Measurements from ENCODE around the gene ETV1. TPM values are rescaled to one million over a fixed set of nuclear protein-coding genes. Genes with fewer than 3 reads are reported as not detected.

The ETV1 gene
- total RNA-seq, 1 experiment from 2014 or later: 4.2 TPM

DNA sequence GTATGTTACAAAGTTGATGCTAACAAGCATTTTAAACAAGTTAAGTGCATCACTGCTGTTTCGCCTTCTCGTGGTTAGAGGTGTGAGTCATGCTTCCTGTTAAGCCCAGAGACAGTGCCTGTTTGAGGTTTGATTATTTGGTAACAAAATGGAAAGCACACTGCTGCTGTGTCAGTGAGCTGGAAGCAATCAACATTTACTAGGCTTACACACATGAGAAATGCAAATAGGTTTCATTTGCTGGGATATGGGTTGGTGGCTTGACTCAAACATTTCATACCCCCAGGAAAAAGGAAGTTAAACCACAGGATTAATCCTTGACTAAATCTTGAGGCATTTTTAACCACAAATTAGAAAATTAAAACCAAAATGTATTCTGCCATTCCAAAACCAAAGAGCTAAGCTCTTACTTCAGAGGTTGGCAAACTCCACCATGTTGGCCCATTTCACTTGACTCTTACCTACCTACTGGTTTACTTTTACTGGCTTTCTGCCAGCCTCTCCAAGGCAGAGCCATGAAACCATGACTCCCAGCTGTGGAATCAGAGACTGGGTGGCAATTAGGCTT is 139.2 kb downstream of the ETV1 start:
- DNase-seq (ENCODE audit: low spot score): no peak
- in situ Hi-C loops (cut with HindIII; ENCODE audit: low sequenced_read_pairs): no loop called here

- in situ Hi-C loops (cut with HindIII; ENCODE audit: low sequenced_read_pairs): no loop called here
- DNase-seq (ENCODE audit: low spot score): peak; percentile 34
Observed at GRCh38 chr7:13849163-13849892, 140.1 kb downstream of the ETV1 start.

GRCh38 chr7:13848681-13849131 is 140.8 kb downstream of the ETV1 start:
- in situ Hi-C loops (cut with HindIII; ENCODE audit: low sequenced_read_pairs): no loop called here
- peak; percentile 59 for DNase-seq (ENCODE audit: low spot score)

- in situ Hi-C loops (cut with HindIII; ENCODE audit: low sequenced_read_pairs): no loop called here
Observed at GRCh38 chr7:13846386-13846785, 143.1 kb downstream of the ETV1 start.

DNA sequence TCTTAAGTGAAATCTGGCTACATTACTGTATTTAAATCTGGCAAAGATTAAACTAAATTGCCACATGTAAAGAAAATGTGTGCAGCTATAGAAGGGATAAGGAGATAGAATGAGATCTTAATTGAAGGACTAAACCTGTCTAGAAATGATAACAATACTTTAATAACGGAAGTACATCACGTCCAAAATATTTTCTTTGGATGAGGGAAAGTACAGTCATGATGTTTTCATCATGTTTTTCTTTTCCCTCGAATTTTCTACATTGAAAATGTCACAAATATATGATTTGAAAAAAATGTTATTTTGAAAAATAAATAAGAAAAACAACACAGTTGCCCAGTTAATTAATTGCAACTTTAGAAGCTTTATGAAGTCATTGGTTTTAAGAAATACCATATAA is 143.9 kb downstream of the ETV1 start:
- no peak for DNase-seq (ENCODE audit: low spot score)
- in situ Hi-C loops (cut with HindIII; ENCODE audit: low sequenced_read_pairs): no loop called here

More at GRCh38 chr7:13846386-13846785, 143.1 kb downstream of the ETV1 start:
- DNase-seq (ENCODE audit: low spot score): no peak

- in situ Hi-C loops (cut with HindIII; ENCODE audit: low sequenced_read_pairs): no loop called here
Observed at GRCh38 chr7:13844954-13845353, 144.5 kb downstream of the ETV1 start.

DNA sequence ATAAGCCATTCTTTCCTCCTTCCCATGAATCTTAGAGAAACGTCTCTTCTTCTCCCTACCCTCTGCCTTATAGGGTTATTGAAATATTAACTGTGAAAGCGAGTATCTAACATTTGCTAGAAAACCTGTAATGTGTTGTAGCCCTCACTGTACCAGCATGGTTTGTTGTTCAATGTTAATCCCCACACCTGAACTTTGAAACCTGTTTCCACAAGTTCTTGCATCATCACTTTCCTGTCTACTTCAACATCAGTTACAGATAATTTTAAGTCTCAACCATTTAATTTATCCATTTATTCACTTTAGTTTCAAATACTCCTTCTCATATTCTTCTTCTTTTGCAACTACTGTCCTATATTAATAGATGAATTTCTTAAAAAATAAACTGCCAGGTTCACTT is 148.2 kb downstream of the ETV1 start:
- DNase-seq (ENCODE audit: low spot score): no peak
- in situ Hi-C loops (cut with HindIII; ENCODE audit: low sequenced_read_pairs): no loop called here

More at GRCh38 chr7:13844954-13845353, 144.5 kb downstream of the ETV1 start:
- no peak for DNase-seq (ENCODE audit: low spot score)

Measured in G401 (cell line).